Esophagus muscularis mucosa (tissue), 3 donors: ENCODE data around the gene IL1R2.

Experiments
- POLR2AphosphoS5 ChIP-seq, 2 donors: sonication (generic); formaldehyde crosslinking; IDR thresholded peaks; one replicate each; pipeline ENCODE4 v1.6.1; 2017; ENCODE audit warnings: antibody characterized with exemption in 2 of 2
- TF ChIP-seq, protein P1 (sequence below), 3 experiments: fragments of 200-600 bp in 2 of 3; fragments of 450-650 bp in 1 of 3; sonication (generic) in 2 of 3; IDR thresholded peaks; one replicate each; pipeline ENCODE4 v1.5.1; 2017 to 2019; ENCODE audit warnings: antibody characterized with exemption in 3 of 3, mild to moderate bottlenecking in 2 of 3, moderate library complexity in 1 of 3

GRCh38 chr2:101998556-101998895 lies 6.8 kb downstream of the IL1R2 start:
- TF ChIP-seq, protein P1, sequence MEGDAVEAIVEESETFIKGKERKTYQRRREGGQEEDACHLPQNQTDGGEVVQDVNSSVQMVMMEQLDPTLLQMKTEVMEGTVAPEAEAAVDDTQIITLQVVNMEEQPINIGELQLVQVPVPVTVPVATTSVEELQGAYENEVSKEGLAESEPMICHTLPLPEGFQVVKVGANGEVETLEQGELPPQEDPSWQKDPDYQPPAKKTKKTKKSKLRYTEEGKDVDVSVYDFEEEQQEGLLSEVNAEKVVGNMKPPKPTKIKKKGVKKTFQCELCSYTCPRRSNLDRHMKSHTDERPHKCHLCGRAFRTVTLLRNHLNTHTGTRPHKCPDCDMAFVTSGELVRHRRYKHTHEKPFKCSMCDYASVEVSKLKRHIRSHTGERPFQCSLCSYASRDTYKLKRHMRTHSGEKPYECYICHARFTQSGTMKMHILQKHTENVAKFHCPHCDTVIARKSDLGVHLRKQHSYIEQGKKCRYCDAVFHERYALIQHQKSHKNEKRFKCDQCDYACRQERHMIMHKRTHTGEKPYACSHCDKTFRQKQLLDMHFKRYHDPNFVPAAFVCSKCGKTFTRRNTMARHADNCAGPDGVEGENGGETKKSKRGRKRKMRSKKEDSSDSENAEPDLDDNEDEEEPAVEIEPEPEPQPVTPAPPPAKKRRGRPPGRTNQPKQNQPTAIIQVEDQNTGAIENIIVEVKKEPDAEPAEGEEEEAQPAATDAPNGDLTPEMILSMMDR (IDR thresholded peaks at IDR 0.05), result no peak
- TF ChIP-seq POLR2AphosphoS5 (IDR thresholded peaks at IDR 0.05), result no peak
